ENCODE data around the gene BCL7A. TPM values are rescaled to one million over a fixed set of nuclear protein-coding genes. Genes with fewer than 3 reads are reported as not detected.
A peak's percentile ranks its signal among the peaks of the same experiment; 100 is the strongest.

The BCL7A gene
- total and polyA plus RNA-seq, 4 donors, result 1.1 to 6.3 (median 4.5) TPM

- Histone ChIP-seq H3K27me3 (ENCODE audit: control insufficient read depth in 1 of 2, insufficient read depth in 2 of 2, low read length in 1 of 2) (no peaks in the 10 kb centered on the region), H3K9me3 (ENCODE audit: control insufficient read depth, low read length) (no peaks in the 10 kb centered on the region), H3K27ac (ENCODE audit: low read depth in 1 of 2, low read length in 2 of 2) (peak overlapping the region in 1 of 2 donors; percentile 80), H3K36me3 (ENCODE audit: control insufficient read depth in 1 of 2, insufficient read depth in 2 of 2, low read length in 1 of 2) (no peaks in the 10 kb centered on the region), H3K4me3 (ENCODE audit: low read length in 2 of 2) (peak overlapping the region; percentile 96), H3K4me1 (ENCODE audit: control insufficient read depth in 1 of 2, insufficient read depth in 2 of 2, low read length in 2 of 2) (peaks cover 0 to 1% of the 10 kb centered on the region in 2 donors)
- WGBS, 2 donors, result 0 to 1% methylated on average over 52 to 57 of the region's 57 CpGs
- intact Hi-C loops (cut with DNase I), result loop anchor here in 1 of 2 donors (5.0 kb wide), 1 partner anchor 104 kb away; the partner anchor contains the start of gene CFAP251
- ATAC-seq (ENCODE audit: low FRiP score), result no peak
- peak; percentile 55 to 80 for DNase-seq
Observed at GRCh38 chr12:122021193-122021821, 377 bp upstream of the BCL7A start.

GRCh38 chr12:122022393-122023338 lies 982 bp downstream of the BCL7A start:
- WGBS, 2 donors, result 0% methylated on average over 72 to 124 of the region's 124 CpGs
- peak; percentile 17 for ATAC-seq (ENCODE audit: low FRiP score)
- DNase-seq, result peak in 1 of 2 donors; percentile 56
- peak overlapping the region; percentile 96 for H3K4me3 ChIP-seq (ENCODE audit: low read length in 2 of 2)
- H3K4me1 ChIP-seq (ENCODE audit: control insufficient read depth in 1 of 2, insufficient read depth in 2 of 2, low read length in 2 of 2), result peaks cover 0 to 1% of the 10 kb centered on the region in 2 donors
- H3K36me3 ChIP-seq (ENCODE audit: control insufficient read depth in 1 of 2, insufficient read depth in 2 of 2, low read length in 1 of 2), result no peaks in the 10 kb centered on the region
- peak overlapping the region; percentile 61 to 62 for H3K27ac ChIP-seq (ENCODE audit: low read depth in 1 of 2, low read length in 2 of 2)
- H3K27me3 ChIP-seq (ENCODE audit: control insufficient read depth in 1 of 2, insufficient read depth in 2 of 2, low read length in 1 of 2), result no peaks in the 10 kb centered on the region
- H3K9me3 ChIP-seq (ENCODE audit: control insufficient read depth, low read length), result no peaks in the 10 kb centered on the region
- intact Hi-C loops (cut with DNase I), result loop anchor here (2.0 to 5.0 kb wide), 2 partner anchors 105 to 106 kb away; partner anchors contain the start of gene CFAP251 (in 1 of the 2)

DNA sequence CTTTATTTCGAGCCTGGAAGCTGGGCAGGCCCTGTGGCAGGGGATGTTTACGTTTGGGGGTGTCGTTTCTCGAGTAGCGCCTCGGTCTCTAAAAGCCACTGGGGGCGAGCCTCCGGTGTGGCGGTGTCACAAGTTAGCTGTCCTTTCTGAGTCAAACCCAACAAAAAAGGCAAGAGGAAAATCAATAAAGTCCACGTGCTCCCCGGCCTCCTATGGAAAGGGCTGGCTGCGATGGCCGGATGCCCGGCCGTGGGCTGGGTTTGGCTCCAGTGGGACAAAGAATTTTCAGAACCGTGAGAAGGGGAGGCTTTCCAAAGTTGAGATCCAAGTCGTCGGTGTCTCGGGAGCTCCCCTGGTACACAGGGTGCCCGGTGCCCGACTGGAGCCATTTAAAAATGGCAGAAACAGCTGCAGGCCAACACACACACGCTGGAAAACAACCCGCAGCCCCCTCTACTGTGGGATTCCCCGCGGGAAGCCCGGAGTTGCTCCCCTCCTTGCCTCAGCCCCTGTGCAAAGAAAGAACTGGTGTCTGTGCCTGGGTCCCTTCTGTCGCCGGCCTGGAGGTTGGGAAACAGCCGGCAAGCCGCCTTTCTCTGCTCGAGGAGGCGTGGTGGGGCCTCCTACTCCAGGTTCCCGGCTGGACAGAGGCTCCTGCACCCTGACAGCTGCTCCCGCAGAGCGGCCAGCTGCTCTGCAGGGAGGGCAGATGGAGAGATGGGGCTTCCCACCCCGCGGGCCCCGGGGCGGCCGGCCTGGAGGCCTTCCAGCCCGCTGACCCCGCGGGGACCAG lies 1.9 kb downstream of the BCL7A start:
- intact Hi-C loops (cut with DNase I), result loop anchor here (2.0 to 5.0 kb wide), 2 partner anchors 106 to 107 kb away; partner anchors contain the start of gene CFAP251 (in 1 of the 2)
- no peaks in the 10 kb centered on the region for H3K36me3 ChIP-seq (ENCODE audit: control insufficient read depth in 1 of 2, insufficient read depth in 2 of 2, low read length in 1 of 2)
- H3K27me3 ChIP-seq (ENCODE audit: control insufficient read depth in 1 of 2, insufficient read depth in 2 of 2, low read length in 1 of 2), result no peaks in the 10 kb centered on the region
- H3K4me3 ChIP-seq (ENCODE audit: low read length in 2 of 2), result peak overlapping the region; percentile 96
- peak; percentile 82 for ATAC-seq (ENCODE audit: low FRiP score)
- DNase-seq, result peak; percentile 82 to 93
- H3K27ac ChIP-seq (ENCODE audit: low read depth in 1 of 2, low read length in 2 of 2), result peak overlapping the region; percentile 38 to 61
- no peaks in the 10 kb centered on the region for H3K9me3 ChIP-seq (ENCODE audit: control insufficient read depth, low read length)
- H3K4me1 ChIP-seq (ENCODE audit: control insufficient read depth in 1 of 2, insufficient read depth in 2 of 2, low read length in 2 of 2), result peaks cover 0 to 1% of the 10 kb centered on the region in 2 donors
- WGBS, 2 donors, result 2% methylated on average over 43 of the region's 43 CpGs

- Histone ChIP-seq H3K4me1 (ENCODE audit: control insufficient read depth in 1 of 2, insufficient read depth in 2 of 2, low read length in 2 of 2) (peaks cover 0 to 1% of the 10 kb centered on the region in 2 donors), H3K4me3 (ENCODE audit: low read length in 2 of 2) (peak overlapping the region in 1 of 2 donors; percentile 8), H3K9me3 (ENCODE audit: control insufficient read depth, low read length) (no peaks in the 10 kb centered on the region), H3K27me3 (ENCODE audit: control insufficient read depth in 1 of 2, insufficient read depth in 2 of 2, low read length in 1 of 2) (no peaks in the 10 kb centered on the region), H3K27ac (ENCODE audit: low read depth in 1 of 2, low read length in 2 of 2) (peak overlapping the region; percentile 38 to 45), H3K36me3 (ENCODE audit: control insufficient read depth in 1 of 2, insufficient read depth in 2 of 2, low read length in 1 of 2) (no peaks in the 10 kb centered on the region)
- intact Hi-C loops (cut with DNase I), result loop anchor here in 1 of 2 donors (5.0 kb wide), 1 partner anchor 107 kb away; the partner anchor contains the start of gene CFAP251
- WGBS, 2 donors, result 31 to 33% methylated on average over 16 of the region's 16 CpGs
- ATAC-seq (ENCODE audit: low FRiP score) (no peak), DNase-seq (no peak)
Observed at GRCh38 chr12:122024132-122024785, 2.6 kb downstream of the BCL7A start.

GRCh38 chr12:122026706-122027333 lies 5.1 kb downstream of the BCL7A start:
- ATAC-seq (ENCODE audit: low FRiP score), result no peak
- no peaks in the 10 kb centered on the region for H3K9me3 ChIP-seq (ENCODE audit: control insufficient read depth, low read length)
- intact Hi-C loops (cut with DNase I), result no loop called here
- H3K27me3 ChIP-seq (ENCODE audit: control insufficient read depth in 1 of 2, insufficient read depth in 2 of 2, low read length in 1 of 2), result no peaks in the 10 kb centered on the region
- 97% methylated on average over 7 of the region's 7 CpGs for WGBS, 2 donors
- H3K4me3 ChIP-seq (ENCODE audit: low read length in 2 of 2), result no peak overlapping the region
- no peak for DNase-seq
- no peak overlapping the region for H3K27ac ChIP-seq (ENCODE audit: low read depth in 1 of 2, low read length in 2 of 2)
- H3K4me1 ChIP-seq (ENCODE audit: control insufficient read depth in 1 of 2, insufficient read depth in 2 of 2, low read length in 2 of 2), result no peaks in the 10 kb centered on the region
- H3K36me3 ChIP-seq (ENCODE audit: control insufficient read depth in 1 of 2, insufficient read depth in 2 of 2, low read length in 1 of 2), result no peaks in the 10 kb centered on the region

DNA sequence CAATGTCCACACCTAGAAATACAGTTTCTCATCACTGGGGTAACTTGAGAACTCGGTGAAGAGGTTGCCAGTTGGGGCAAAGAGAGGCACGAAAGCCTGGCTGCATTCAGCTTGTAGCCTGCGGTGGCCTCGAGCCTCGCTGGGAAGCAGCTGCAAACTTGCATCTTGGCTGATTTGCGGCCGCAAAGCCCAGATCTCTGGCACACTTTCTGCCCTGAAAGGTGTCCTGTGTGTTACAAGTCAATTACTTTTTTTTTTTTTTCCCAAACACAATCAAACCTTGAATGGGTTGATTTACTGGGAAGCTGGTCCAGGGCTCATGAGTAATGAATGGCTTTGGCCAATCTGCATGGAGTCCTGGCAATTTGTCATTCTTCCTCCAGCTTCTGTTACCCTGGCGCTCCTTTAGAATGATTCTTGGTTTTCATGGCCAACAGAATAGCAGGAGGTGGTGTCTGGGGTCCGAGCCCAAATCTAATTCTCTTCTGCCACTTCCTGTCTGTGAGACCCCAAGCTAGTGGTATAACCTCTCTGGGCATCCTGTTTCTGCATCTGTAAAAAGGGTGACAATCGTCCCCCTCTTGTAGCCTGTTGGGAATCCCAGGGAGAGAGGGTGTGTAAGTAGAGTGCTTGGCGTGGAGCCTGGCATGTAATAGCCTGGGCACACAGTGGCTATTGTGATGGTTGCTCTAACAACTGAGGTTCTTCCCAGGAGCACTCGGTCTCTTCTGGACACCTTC lies 6.7 kb downstream of the BCL7A start:
- no peaks in the 10 kb centered on the region for H3K4me1 ChIP-seq (ENCODE audit: control insufficient read depth in 1 of 2, insufficient read depth in 2 of 2, low read length in 2 of 2)
- WGBS, 2 donors, result 46 to 66% methylated on average over 12 of the region's 12 CpGs
- ATAC-seq (ENCODE audit: low FRiP score) (no peak), DNase-seq (no peak)
- no peak overlapping the region for H3K27ac ChIP-seq (ENCODE audit: low read depth in 1 of 2, low read length in 2 of 2)
- no peaks in the 10 kb centered on the region for H3K36me3 ChIP-seq (ENCODE audit: control insufficient read depth in 1 of 2, insufficient read depth in 2 of 2, low read length in 1 of 2)
- no peaks in the 10 kb centered on the region for H3K27me3 ChIP-seq (ENCODE audit: control insufficient read depth in 1 of 2, insufficient read depth in 2 of 2, low read length in 1 of 2)
- H3K9me3 ChIP-seq (ENCODE audit: control insufficient read depth, low read length), result no peaks in the 10 kb centered on the region
- intact Hi-C loops (cut with DNase I), result no loop called here
- H3K4me3 ChIP-seq (ENCODE audit: low read length in 2 of 2), result no peak overlapping the region

DNA sequence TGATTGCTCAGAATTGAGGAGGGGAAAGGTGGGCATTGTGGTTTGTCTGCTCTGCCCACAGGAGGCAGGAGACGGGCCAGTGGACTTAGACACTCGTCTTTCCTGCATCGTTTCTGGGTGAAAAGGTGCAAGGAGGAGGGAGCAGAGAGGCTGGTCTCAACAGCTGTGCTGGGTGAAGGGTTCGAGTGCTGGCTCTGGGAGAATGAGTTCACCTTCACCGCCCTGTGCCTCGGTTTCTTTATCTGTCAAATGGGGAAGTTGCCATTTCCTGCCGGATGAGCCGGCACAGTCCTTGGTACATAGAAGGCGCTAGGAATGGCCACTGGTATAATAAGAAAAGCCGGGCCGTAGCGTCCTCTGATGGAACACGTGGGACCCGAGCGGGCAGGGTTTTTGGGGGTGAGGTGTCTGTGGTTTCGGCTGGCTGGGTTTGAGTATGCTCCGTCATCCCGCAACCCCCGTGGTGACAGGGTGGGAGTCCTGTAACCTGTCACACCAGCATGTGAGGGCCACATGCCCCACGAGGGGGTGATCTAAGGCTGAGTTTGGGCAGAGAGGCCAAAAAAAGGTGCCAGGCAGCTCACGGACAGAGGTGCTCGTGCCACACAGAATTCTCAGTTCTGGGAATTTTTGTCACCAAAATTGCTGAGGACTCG lies 7.3 kb downstream of the BCL7A start:
- no peak overlapping the region for H3K4me3 ChIP-seq (ENCODE audit: low read length in 2 of 2)
- DNase-seq (no peak), ATAC-seq (ENCODE audit: low FRiP score) (no peak)
- no peaks in the 10 kb centered on the region for H3K9me3 ChIP-seq (ENCODE audit: control insufficient read depth, low read length)
- H3K27me3 ChIP-seq (ENCODE audit: control insufficient read depth in 1 of 2, insufficient read depth in 2 of 2, low read length in 1 of 2), result no peaks in the 10 kb centered on the region
- H3K27ac ChIP-seq (ENCODE audit: low read depth in 1 of 2, low read length in 2 of 2), result no peak overlapping the region
- intact Hi-C loops (cut with DNase I), result no loop called here
- no peaks in the 10 kb centered on the region for H3K4me1 ChIP-seq (ENCODE audit: control insufficient read depth in 1 of 2, insufficient read depth in 2 of 2, low read length in 2 of 2)
- no peaks in the 10 kb centered on the region for H3K36me3 ChIP-seq (ENCODE audit: control insufficient read depth in 1 of 2, insufficient read depth in 2 of 2, low read length in 1 of 2)
- WGBS, 2 donors, result 85 to 86% methylated on average over 23 of the region's 23 CpGs
